Endothelial cell of umbilical vein (primary cell): ENCODE results near the gene TMC4. TPM values are rescaled to one million over a fixed set of nuclear protein-coding genes. Genes with fewer than 3 reads are reported as not detected.

Source experiments
- BruUV-seq: library from RNA; stranded (reverse); fragments of 400-500 nt; replicated peaks from 2 replicates; lab custom pipeline; 2021; lab: Mats Ljungman, UMichigan
- CTCF ChIA-PET: fragments of 300-600, 350-600 bp; sonication (Branson Sonifier 250); formaldehyde crosslinking; loops from one replicate; lab custom pipeline; 2021; ENCODE audit warnings: antibody characterized with exemption, inconsistent platforms; lab: Charles Lee
- POLR2A ChIA-PET: fragments of 300-600, 350-600 bp; sonication (Branson Sonifier 250); formaldehyde crosslinking; loops from one replicate; lab custom pipeline; 2021; ENCODE audit warnings: antibody characterized with exemption, inconsistent platforms; lab: Charles Lee
- DNase-seq: peaks from one replicate; pipeline ENCODE4 v3.0.0-alpha.2; 2011; ENCODE audit warnings: low read depth, low spot score
- FAIRE-seq: peaks from 2 replicates; lab custom pipeline; 2011; peaks lifted over from hg19 to GRCh38; lab: Jason Lieb, UNC
- H2AFZ ChIP-seq: 2 replicates; pipeline ENCODE4 v1.6.0; 2012; ENCODE audit warnings: low read depth, low read length, control low read depth, inconsistent platforms
- H3K27ac ChIP-seq: 2 replicates; pipeline ENCODE4 v1.5.1; 2011; ENCODE audit warnings: low read depth, mild to moderate bottlenecking, control low read depth, low read length, moderate library complexity; ENCODE audit not compliant: insufficient read depth
- H3K27me3 ChIP-seq, 2 experiments: 2 replicates each; pipeline versions ENCODE4 v1.6.0 to v1.6.1; 2011; ENCODE audit warnings: low read length in 2 of 2, mixed read lengths in 1 of 2; ENCODE audit not compliant: control insufficient read depth in 2 of 2, insufficient read depth in 2 of 2
- H3K36me3 ChIP-seq, 2 experiments: 2 replicates in 1 of 2; 3 replicates in 1 of 2; pipeline ENCODE4 v1.5.1; 2011; ENCODE audit warnings: low read length in 2 of 2, mild to moderate bottlenecking in 1 of 2, moderate library complexity in 1 of 2; ENCODE audit not compliant: control insufficient read depth in 2 of 2, insufficient read depth in 2 of 2; ENCODE audit errors: extremely low read depth in 1 of 2
- H3K4me1 ChIP-seq: 3 replicates; pipeline ENCODE4 v1.5.1; 2011; ENCODE audit warnings: mild to moderate bottlenecking, low read length; ENCODE audit not compliant: control insufficient read depth, insufficient read depth; ENCODE audit errors: extremely low read depth
- H3K4me2 ChIP-seq: 2 replicates; pipeline ENCODE4 v1.6.1; 2011; ENCODE audit warnings: low read length, control low read depth, mixed read lengths; ENCODE audit not compliant: insufficient read depth
- H3K4me3 ChIP-seq, 3 experiments: fragments of 200-600 bp in 1 of 3; sonication (generic), shearing (Covaris generic) in 1 of 3; replicated peaks in 1 of 3; 2 replicates each; pipeline ENCODE4 v1.5.1; 2011 to 2016; ENCODE audit warnings: control low read depth in 3 of 3, low read length in 3 of 3, mild to moderate bottlenecking in 2 of 3, inconsistent platforms in 1 of 3, low read depth in 1 of 3, moderate library complexity in 1 of 3; ENCODE audit not compliant: insufficient read depth in 1 of 3
- H3K79me2 ChIP-seq: 2 replicates; pipeline ENCODE4 v1.6.0; 2012; ENCODE audit warnings: low read length, inconsistent platforms; ENCODE audit not compliant: control insufficient read depth, insufficient read depth
- H3K9ac ChIP-seq: replicated peaks from 2 replicates; pipeline ENCODE3; 2011; ENCODE audit warnings: low read length, control low read depth; ENCODE audit not compliant: insufficient read depth; ENCODE audit errors: extremely low read depth
- H3K9me1 ChIP-seq: replicated peaks from 3 replicates; pipeline ENCODE4 v1.6.0; 2011; ENCODE audit warnings: mild to moderate bottlenecking, low read length; ENCODE audit not compliant: control insufficient read depth, insufficient read depth; ENCODE audit errors: extremely low read depth
- H3K9me3 ChIP-seq: replicated peaks from 2 replicates; pipeline ENCODE4 v1.5.1; 2012; ENCODE audit warnings: low read length, inconsistent platforms; ENCODE audit not compliant: control insufficient read depth, insufficient read depth
- H4K20me1 ChIP-seq: replicated peaks from 2 replicates; pipeline ENCODE3; 2011; ENCODE audit warnings: mild to moderate bottlenecking, low read length; ENCODE audit not compliant: control insufficient read depth, insufficient read depth; ENCODE audit errors: extremely low read depth
- FOS ChIP-seq: IDR thresholded peaks from 2 replicates; pipeline ENCODE4 v1.6.1; 2011; ENCODE audit warnings: mild to moderate bottlenecking, low read length, moderate library complexity, borderline replicate concordance; ENCODE audit not compliant: insufficient read depth
- GATA2 ChIP-seq: IDR thresholded peaks from 2 replicates; pipeline ENCODE4 v1.7.0; 2011; ENCODE audit warnings: low read depth, mild to moderate bottlenecking, moderate library complexity, mixed read lengths, low read length; ENCODE audit not compliant: insufficient read length, insufficient read depth
- JUN ChIP-seq: IDR thresholded peaks from 2 replicates; pipeline ENCODE4 v1.6.1; 2011; ENCODE audit warnings: borderline replicate concordance, low read depth; ENCODE audit not compliant: insufficient read length, insufficient read depth
- MYC ChIP-seq: IDR thresholded peaks from one replicate; pipeline ENCODE4 v1.6.1; 2011; ENCODE audit warnings: mild to moderate bottlenecking, low read depth, low read length
- POLR2A ChIP-seq: IDR thresholded peaks from 2 replicates; pipeline ENCODE4 v1.6.1; 2012; ENCODE audit warnings: low read depth, mild to moderate bottlenecking, control low read depth, low read length
- POLR2AphosphoS5 ChIP-seq: IDR thresholded peaks from 2 replicates; pipeline ENCODE4 v1.6.1; 2012; ENCODE audit warnings: low read depth, mild to moderate bottlenecking, control low read depth, low read length, moderate library complexity; ENCODE audit not compliant: insufficient read depth
- dilution Hi-C: fragments of 300-500 bp; cut with MboI; formaldehyde crosslinking; loops from one replicate; pipeline ENCODE4 v1.15.0; 2019; ENCODE audit warnings: low sequenced_read_pairs; ENCODE audit not compliant: extremely low pct_ligation_motif_present
- intact Hi-C: fragments of 100-400 bp; cut with micrococcal nuclease; formaldehyde crosslinking; loops from one replicate; pipeline ENCODE4 v1.10.0; 2022
- polyA plus RNA-seq, 4 experiments: library from polyadenylated mRNA; depleted of rRNA in 3 of 4; stranded (reverse) in 3 of 4; unstranded in 1 of 4; fragments of >200 nt; gene quantifications; 2 replicates each; pipeline versions ENCODE4 v1.2.1 to v1.2.3, GENCODE V29; 2011 to 2012; ENCODE audit warnings: missing spikeins in 1 of 4
- total RNA-seq: library from RNA; stranded (reverse); gene quantifications from 2 replicates; pipeline ENCODE4 v1.2.3, GENCODE V29; 2021

Gene TMC4
- total and polyA plus RNA-seq, 2 donors (not counting 3 experiments of a cell fraction or from before 2014, with no cell fraction given) = 0.71 to 1.7 TPM

GRCh38 chr19:54114340-54115108 is 58.4 kb downstream of the TMC4 start:
- Histone ChIP-seq H3K9ac (peak overlapping the region; percentile 82), H3K9me3 (no peaks in the 10 kb centered on the region), H3K4me3 (peak overlapping the region; percentile 51 to 81 (median 68)), H3K27ac (no peak overlapping the region), H3K79me2 (peaks cover 17% of the 10 kb centered on the region), H3K36me3 (peaks cover 3 to 15% of the 10 kb centered on the region in 2 experiments), H3K4me2 (peak overlapping the region; percentile 84), H2AFZ (peak overlapping the region; percentile 1), H3K27me3 (no peaks in the 10 kb centered on the region), H4K20me1 (no peaks in the 10 kb centered on the region), H3K4me1 (peaks cover 7% of the 10 kb centered on the region), H3K9me1 (no peaks in the 10 kb centered on the region)
- TF ChIP-seq FOS (no peak), MYC (no peak), GATA2 (no peak), POLR2AphosphoS5 (peak; percentile 32), JUN (no peak), POLR2A (peak; percentile 68)
- ChIA-PET POLR2A (interaction anchor here (0.7 to 2.1 kb wide), 4 partner anchors 9 to 87 kb away, joined by 3 to 13 read pairs (median 4); partner anchors contain the start of genes CNOT3 and MBOAT7), CTCF (interaction anchor here (0.7 to 1.7 kb wide), 8 partner anchors 9 to 306 kb away, joined by 3 to 5 read pairs (median 4); partner anchors contain the start of gene CNOT3)
- FAIRE-seq (peak; percentile 70), DNase-seq (peak; percentile 31)
- no TSS peak for BruUV-seq
- intact Hi-C loops = loop anchor here (1.0 to 5.0 kb wide), 4 partner anchors 12 to 132 kb away; partner anchors contain the start of genes CNOT3, LENG1 and NDUFA3
- dilution Hi-C loops = no loop called here

Other genes starting within 250 kb of the TMC4 start
- gene CACNG8, start 210.2 kb downstream of the TMC4 start, total RNA-seq = 1.7 and 3.0 TPM in 2 replicates
- 0.11 and 0.18 TPM in 2 replicates for gene CACNG8, start 210.2 kb downstream of the TMC4 start, polyA plus RNA-seq
- 4.0 and 5.4 TPM in 2 replicates for gene CACNG6, start 181.5 kb downstream of the TMC4 start, total RNA-seq
- gene CACNG6, start 181.5 kb downstream of the TMC4 start, polyA plus RNA-seq = 3.9 and 5.0 TPM in 2 replicates
- not detected in 2 replicates for gene VSTM1, start 109.3 kb downstream of the TMC4 start, total RNA-seq
- not detected in 2 replicates for gene VSTM1, start 109.3 kb downstream of the TMC4 start, polyA plus RNA-seq
- not detected in 2 replicates for gene TARM1, start 91.8 kb downstream of the TMC4 start, total RNA-seq
- not detected in 2 replicates for gene TARM1, start 91.8 kb downstream of the TMC4 start, polyA plus RNA-seq
- gene OSCAR, start 72.4 kb downstream of the TMC4 start, total RNA-seq = not detected in 2 replicates
- 0.08 and 0.10 TPM in 2 replicates for gene OSCAR, start 72.4 kb downstream of the TMC4 start, polyA plus RNA-seq
- 119 and 132 TPM in 2 replicates for gene NDUFA3, start 70.3 kb downstream of the TMC4 start, total RNA-seq
- gene NDUFA3, start 70.3 kb downstream of the TMC4 start, polyA plus RNA-seq = 95.5 and 107 TPM in 2 replicates
- gene TFPT, start 57.5 kb downstream of the TMC4 start, total RNA-seq = 32.1 and 36.2 TPM in 2 replicates
- gene TFPT, start 57.5 kb downstream of the TMC4 start, polyA plus RNA-seq = 28.3 and 29.3 TPM in 2 replicates
- 99.1 and 101 TPM in 2 replicates for gene PRPF31, start 57.4 kb downstream of the TMC4 start, total RNA-seq
- gene PRPF31, start 57.4 kb downstream of the TMC4 start, polyA plus RNA-seq = 70.8 and 76.2 TPM in 2 replicates
- gene CNOT3, start 35.4 kb downstream of the TMC4 start, total RNA-seq = 62.4 and 74.7 TPM in 2 replicates
- 16.4 and 20.4 TPM in 2 replicates for gene CNOT3, start 35.4 kb downstream of the TMC4 start, polyA plus RNA-seq
- gene LENG1, start 13.4 kb downstream of the TMC4 start, total RNA-seq = 5.0 and 6.9 TPM in 2 replicates
- gene LENG1, start 13.4 kb downstream of the TMC4 start, polyA plus RNA-seq = 2.1 and 3.0 TPM in 2 replicates
- 175 and 218 TPM in 2 replicates for gene MBOAT7, start 16.4 kb upstream of the TMC4 start, total RNA-seq
- 204 and 256 TPM in 2 replicates for gene MBOAT7, start 16.4 kb upstream of the TMC4 start, polyA plus RNA-seq
- 37.4 and 40.7 TPM in 2 replicates for gene TSEN34, start 18.1 kb upstream of the TMC4 start, total RNA-seq
- 81.9 and 107 TPM in 2 replicates for gene TSEN34, start 18.1 kb upstream of the TMC4 start, polyA plus RNA-seq
- gene RPS9, start 27.7 kb upstream of the TMC4 start, total RNA-seq = 1,192 and 1,260 TPM in 2 replicates
- 3,343 and 4,230 TPM in 2 replicates for gene RPS9, start 27.7 kb upstream of the TMC4 start, polyA plus RNA-seq
- gene LILRB3, start 49.8 kb upstream of the TMC4 start, total RNA-seq = not detected in 2 replicates
- not detected in 2 replicates for gene LILRB3, start 49.8 kb upstream of the TMC4 start, polyA plus RNA-seq
- gene LILRA6, start 69.6 kb upstream of the TMC4 start, total RNA-seq = not detected in 2 replicates
- gene LILRA6, start 69.6 kb upstream of the TMC4 start, polyA plus RNA-seq = 0.05 TPM in 1 of 2 replicates, not detected in the other
- not detected in 2 replicates for gene LILRB5, start 84.1 kb upstream of the TMC4 start, total RNA-seq
- not detected in 2 replicates for gene LILRB5, start 84.1 kb upstream of the TMC4 start, polyA plus RNA-seq
- gene LILRB2, start 108.0 kb upstream of the TMC4 start, total RNA-seq = not detected in 2 replicates
- gene LILRB2, start 108.0 kb upstream of the TMC4 start, polyA plus RNA-seq = not detected in 2 replicates
- not detected in 2 replicates for gene LILRA5, start 140.0 kb upstream of the TMC4 start, total RNA-seq
- gene LILRA5, start 140.0 kb upstream of the TMC4 start, polyA plus RNA-seq = not detected in 2 replicates
- gene LILRA4, start 166.0 kb upstream of the TMC4 start, total RNA-seq = not detected in 2 replicates
- gene LILRA4, start 166.0 kb upstream of the TMC4 start, polyA plus RNA-seq = not detected in 2 replicates
- gene LAIR1, start 191.8 kb upstream of the TMC4 start, total RNA-seq = not detected in 2 replicates
- gene LAIR1, start 191.8 kb upstream of the TMC4 start, polyA plus RNA-seq = not detected in 2 replicates
- gene TTYH1, start 242.3 kb upstream of the TMC4 start, total RNA-seq = not detected in 2 replicates
- not detected in 2 replicates for gene TTYH1, start 242.3 kb upstream of the TMC4 start, polyA plus RNA-seq